ENCODE results near the gene PAWR. TPM values are rescaled to one million over a fixed set of nuclear protein-coding genes. Genes with fewer than 3 reads are reported as not detected.

PAWR gene
- total and polyA plus RNA-seq, 10 of the 15 experiments (the other 5 are each of a cell fraction or from before 2014, with no cell fraction given): 8.1 to 70.6 (median 24.2) TPM

- TF ChIP-seq, protein P1, sequence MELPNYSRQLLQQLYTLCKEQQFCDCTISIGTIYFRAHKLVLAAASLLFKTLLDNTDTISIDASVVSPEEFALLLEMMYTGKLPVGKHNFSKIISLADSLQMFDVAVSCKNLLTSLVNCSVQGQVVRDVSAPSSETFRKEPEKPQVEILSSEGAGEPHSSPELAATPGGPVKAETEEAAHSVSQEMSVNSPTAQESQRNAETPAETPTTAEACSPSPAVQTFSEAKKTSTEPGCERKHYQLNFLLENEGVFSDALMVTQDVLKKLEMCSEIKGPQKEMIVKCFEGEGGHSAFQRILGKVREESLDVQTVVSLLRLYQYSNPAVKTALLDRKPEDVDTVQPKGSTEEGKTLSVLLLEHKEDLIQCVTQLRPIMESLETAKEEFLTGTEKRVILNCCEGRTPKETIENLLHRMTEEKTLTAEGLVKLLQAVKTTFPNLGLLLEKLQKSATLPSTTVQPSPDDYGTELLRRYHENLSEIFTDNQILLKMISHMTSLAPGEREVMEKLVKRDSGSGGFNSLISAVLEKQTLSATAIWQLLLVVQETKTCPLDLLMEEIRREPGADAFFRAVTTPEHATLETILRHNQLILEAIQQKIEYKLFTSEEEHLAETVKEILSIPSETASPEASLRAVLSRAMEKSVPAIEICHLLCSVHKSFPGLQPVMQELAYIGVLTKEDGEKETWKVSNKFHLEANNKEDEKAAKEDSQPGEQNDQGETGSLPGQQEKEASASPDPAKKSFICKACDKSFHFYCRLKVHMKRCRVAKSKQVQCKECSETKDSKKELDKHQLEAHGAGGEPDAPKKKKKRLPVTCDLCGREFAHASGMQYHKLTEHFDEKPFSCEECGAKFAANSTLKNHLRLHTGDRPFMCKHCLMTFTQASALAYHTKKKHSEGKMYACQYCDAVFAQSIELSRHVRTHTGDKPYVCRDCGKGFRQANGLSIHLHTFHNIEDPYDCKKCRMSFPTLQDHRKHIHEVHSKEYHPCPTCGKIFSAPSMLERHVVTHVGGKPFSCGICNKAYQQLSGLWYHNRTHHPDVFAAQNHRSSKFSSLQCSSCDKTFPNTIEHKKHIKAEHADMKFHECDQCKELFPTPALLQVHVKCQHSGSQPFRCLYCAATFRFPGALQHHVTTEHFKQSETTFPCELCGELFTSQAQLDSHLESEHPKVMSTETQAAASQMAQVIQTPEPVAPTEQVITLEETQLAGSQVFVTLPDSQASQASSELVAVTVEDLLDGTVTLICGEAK (IDR thresholded peaks at IDR 0.05; ENCODE audit: borderline replicate concordance): no peak
- TF ChIP-seq CHD1 (IDR thresholded peaks at IDR 0.05; ENCODE audit: low read depth, low read length) (no peak), HCFC1 (IDR thresholded peaks at IDR 0.05; ENCODE audit: low read length) (no peak), TAF1 (IDR thresholded peaks at IDR 0.05; ENCODE audit: borderline replicate concordance, low read depth, low read length) (no peak; the same call in 1 of the 2 replicates), SMARCA5 (IDR thresholded peaks at IDR 0.05) (no peak), BACH1 (IDR thresholded peaks at IDR 0.05; ENCODE audit: borderline replicate concordance) (no peak), STAT1 (conservative IDR thresholded peaks at IDR 0.05) (no peak), GABPA (IDR thresholded peaks at IDR 0.05; ENCODE audit: low read depth) (no peak), RAD21 (IDR thresholded peaks at IDR 0.05; ENCODE audit: insufficient read depth, low read depth, low read length) (peak; percentile 39), RAD51 (IDR thresholded peaks at IDR 0.05) (no peak), WRNIP1 (IDR thresholded peaks at IDR 0.05; ENCODE audit: borderline replicate concordance, low read depth, low read length) (no peak), SMAD5 (IDR thresholded peaks at IDR 0.05; ENCODE audit: low read depth) (no peak), NFIC (IDR thresholded peaks at IDR 0.05; ENCODE audit: low read depth, low read length) (no peak), MEF2B (IDR thresholded peaks at IDR 0.05; ENCODE audit: partially characterized antibody, poor library complexity, severe bottlenecking) (no peak), HDGF (IDR thresholded peaks at IDR 0.05) (0 out of 2 replicates have a peak, but pooled peaks have one; percentile 35), CTCF (IDR thresholded peaks at IDR 0.05 in 2 of 3, conservative IDR thresholded peaks at IDR 0.05 in 1 of 3; ENCODE audit: control insufficient read depth in 2 of 3, extremely low read depth in 1 of 3, insufficient read depth in 1 of 3, low read depth in 3 of 3, low read length in 3 of 3) (peak; percentile 19 to 57 (median 31); a peak in 4 of 6 replicates)
- TF ChIP-seq, protein P2, sequence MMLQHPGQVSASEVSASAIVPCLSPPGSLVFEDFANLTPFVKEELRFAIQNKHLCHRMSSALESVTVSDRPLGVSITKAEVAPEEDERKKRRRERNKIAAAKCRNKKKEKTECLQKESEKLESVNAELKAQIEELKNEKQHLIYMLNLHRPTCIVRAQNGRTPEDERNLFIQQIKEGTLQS (IDR thresholded peaks at IDR 0.05; ENCODE audit: borderline replicate concordance, extremely low read depth, low read depth, low read length): no peak
- TF ChIP-seq, protein P3, sequence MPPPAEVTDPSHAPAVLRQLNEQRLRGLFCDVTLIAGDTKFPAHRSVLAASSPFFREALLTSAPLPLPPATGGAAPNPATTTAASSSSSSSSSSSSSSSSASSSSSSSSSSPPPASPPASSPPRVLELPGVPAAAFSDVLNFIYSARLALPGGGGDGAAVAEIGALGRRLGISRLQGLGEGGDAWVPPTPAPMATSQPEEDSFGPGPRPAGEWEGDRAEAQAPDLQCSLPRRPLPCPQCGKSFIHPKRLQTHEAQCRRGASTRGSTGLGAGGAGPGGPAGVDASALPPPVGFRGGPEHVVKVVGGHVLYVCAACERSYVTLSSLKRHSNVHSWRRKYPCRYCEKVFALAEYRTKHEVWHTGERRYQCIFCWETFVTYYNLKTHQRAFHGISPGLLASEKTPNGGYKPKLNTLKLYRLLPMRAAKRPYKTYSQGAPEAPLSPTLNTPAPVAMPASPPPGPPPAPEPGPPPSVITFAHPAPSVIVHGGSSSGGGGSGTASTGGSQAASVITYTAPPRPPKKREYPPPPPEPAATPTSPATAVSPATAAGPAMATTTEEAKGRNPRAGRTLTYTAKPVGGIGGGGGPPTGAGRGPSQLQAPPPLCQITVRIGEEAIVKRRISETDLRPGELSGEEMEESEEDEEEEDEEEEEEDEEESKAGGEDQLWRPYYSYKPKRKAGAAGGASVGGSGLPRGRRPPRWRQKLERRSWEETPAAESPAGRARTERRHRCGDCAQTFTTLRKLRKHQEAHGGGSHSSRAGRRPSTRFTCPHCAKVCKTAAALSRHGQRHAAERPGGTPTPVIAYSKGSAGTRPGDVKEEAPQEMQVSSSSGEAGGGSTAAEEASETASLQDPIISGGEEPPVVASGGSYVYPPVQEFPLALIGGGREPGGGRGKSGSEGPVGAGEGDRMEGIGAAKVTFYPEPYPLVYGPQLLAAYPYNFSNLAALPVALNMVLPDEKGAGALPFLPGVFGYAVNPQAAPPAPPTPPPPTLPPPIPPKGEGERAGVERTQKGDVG (CRISPR knock-in tag; IDR thresholded peaks at IDR 0.05): no peak
Measured at GRCh38 chr12:79690638-79691510, at the start of gene PAWR (continued).
